HG02938 (cell line): ENCODE data around the gene PCDH1.

Experiments used
- ATAC-seq: cut with Tn5 transposase; IDR thresholded peaks from one replicate; pipeline ENCODE4 v1.9.1; 2021; ENCODE audit warnings: mild to moderate bottlenecking, moderate library complexity; ENCODE audit not compliant: unreplicated experiment

The PCDH1 gene

GRCh38 chr5:141812512-141812911 lies 65.7 kb downstream of the PCDH1 start:
- ATAC-seq: no peak

- ATAC-seq: peak; percentile 81
Measured at GRCh38 chr5:141811287-141812155, 66.7 kb downstream of the PCDH1 start.

- ATAC-seq: no peak
Measured at GRCh38 chr5:141810702-141811101, 67.5 kb downstream of the PCDH1 start.

GRCh38 chr5:141809380-141810096 lies 68.7 kb downstream of the PCDH1 start:
- ATAC-seq: no peak

- no peak for ATAC-seq
Measured at GRCh38 chr5:141808857-141809256, 69.4 kb downstream of the PCDH1 start.

GRCh38 chr5:141807732-141808131 lies 70.5 kb downstream of the PCDH1 start:
- ATAC-seq: no peak

GRCh38 chr5:141807329-141807728 lies 70.9 kb downstream of the PCDH1 start:
- no peak for ATAC-seq

GRCh38 chr5:141806626-141807025 lies 71.6 kb downstream of the PCDH1 start:
- no peak for ATAC-seq

- ATAC-seq: no peak
Measured at GRCh38 chr5:141805874-141806595, 72.2 kb downstream of the PCDH1 start.

- no peak for ATAC-seq
Measured at GRCh38 chr5:141804475-141804874, 73.7 kb downstream of the PCDH1 start.
